Kidney (tissue), 14 donors: Measurements from ENCODE around the gene UBN1. TPM values are rescaled to one million over a fixed set of nuclear protein-coding genes. Genes with fewer than 3 reads are reported as not detected.
"Not testable (repeated sequence)": the region's sequence is repeated elsewhere in the genome, so short reads cannot be mapped to it uniquely, and the experiment has no call there.

Source experiments
- DNase-seq, 5 donors: peaks; one replicate each; pipeline ENCODE4 v3.0.0-alpha.2; 2013 to 2020
- FAIRE-seq: peaks from 2 replicates; lab custom pipeline; 2012; peaks lifted over from hg19 to GRCh38; lab: Jason Lieb, UNC
- H3K27ac ChIP-seq, 2 donors: one replicate each; pipeline ENCODE4 v1.7.0; 2013; ENCODE audit warnings: low read depth in 2 of 2, low read length in 2 of 2, inconsistent platforms in 1 of 2
- H3K27me3 ChIP-seq: one replicate; pipeline ENCODE4 v1.7.1; 2013; ENCODE audit warnings: low read length, inconsistent platforms; ENCODE audit not compliant: control insufficient read depth, insufficient read depth
- H3K36me3 ChIP-seq, 3 donors: one replicate each; pipeline versions ENCODE4 v1.7.0 to v1.7.1; 2013; ENCODE audit warnings: low read length in 3 of 3, control low read depth in 1 of 3, inconsistent platforms in 1 of 3; ENCODE audit not compliant: insufficient read depth in 3 of 3, control insufficient read depth in 2 of 3
- H3K4me1 ChIP-seq, 3 donors: one replicate each; pipeline versions ENCODE4 v1.7.0 to v1.7.1; 2013; ENCODE audit warnings: low read length in 3 of 3, inconsistent platforms in 1 of 3, low read depth in 1 of 3; ENCODE audit not compliant: control insufficient read depth in 2 of 3, insufficient read depth in 2 of 3
- H3K4me3 ChIP-seq, 3 donors: one replicate each; pipeline versions ENCODE4 v1.7.0 to v1.8.1; 2013; ENCODE audit warnings: low read length in 3 of 3, control low read depth in 1 of 3, inconsistent platforms in 1 of 3
- H3K9ac ChIP-seq, 3 donors: one replicate each; pipeline versions ENCODE4 v1.7.0 to v1.7.1; 2013; ENCODE audit warnings: low read length in 3 of 3, control low read depth in 1 of 3, inconsistent platforms in 1 of 3
- H3K9me3 ChIP-seq, 3 donors: one replicate each; pipeline versions ENCODE4 v1.7.0 to v1.7.1; 2013; ENCODE audit warnings: low read length in 3 of 3, control low read depth in 1 of 3, inconsistent platforms in 1 of 3; ENCODE audit not compliant: control insufficient read depth in 2 of 3, insufficient read depth in 1 of 3
- intact Hi-C: fragments of 100-400 bp; cut with DNase I; formaldehyde crosslinking; loops from one replicate; pipeline ENCODE4 v1.11.1; 2022
- polyA plus RNA-seq: library from polyadenylated mRNA; stranded (reverse); fragments of 350-450 nt; fragmentation: Illumina TruSeq; extraction: RNeasy Lipid Tissue Mini Kit (QIAGEN cat#74804); gene quantifications from one replicate; pipeline ENCODE4 v1.2.3, GENCODE V29; 2014; ENCODE audit warnings: low read depth, low replicate concordance; ENCODE audit not compliant: insufficient read depth
- total RNA-seq: library from RNA; stranded (reverse); fragmentation: NEBNext Ultra II Directional; extraction: Animal tissue kit (Norgen Biotek cat#: 25700); gene quantifications from one replicate; pipeline ENCODE4 v1.2.1, GENCODE V29; 2021
- TF ChIP-seq, protein P1 (sequence below): IDR thresholded peaks from 3 replicates; pipeline ENCODE4 v1.5.1; 2012; ENCODE audit warnings: mild to moderate bottlenecking, moderate library complexity, borderline replicate concordance; ENCODE audit not compliant: insufficient read depth; ENCODE audit errors: extremely low read depth
- donor health status: control.
- donor health status: control.
- donor health status: control.
- donor health status: control.
- donor health status: control.
- donor health status: DM: yes; HTN: yes; CAD: no.
- donor health status: Normal renal cell carcinoma (clear cell type).

Gene UBN1
- total and polyA plus RNA-seq, 2 donors from 2014 or later: 6.1 to 28.6 TPM

DNA sequence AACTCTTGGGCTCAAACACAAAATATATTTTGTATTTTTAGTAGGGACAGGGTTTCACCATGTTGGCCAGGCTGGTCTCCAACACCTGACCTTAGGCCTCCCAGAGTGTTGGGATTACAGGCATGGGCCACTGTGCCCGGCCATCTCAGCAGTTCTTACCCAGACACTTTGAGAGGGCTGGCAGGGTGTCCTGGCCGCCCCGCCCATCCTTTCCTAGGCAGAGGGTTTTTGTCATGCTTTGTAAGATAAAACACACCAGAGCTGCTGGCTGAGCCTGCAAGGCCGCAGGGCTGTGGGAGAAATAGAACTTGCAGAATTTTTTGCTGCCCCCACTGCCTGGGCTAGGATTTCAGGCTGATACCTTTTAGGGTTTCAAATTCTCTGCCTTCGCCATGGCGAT lies 80.9 kb downstream of the UBN1 start:
- no peak overlapping the region for H3K9ac ChIP-seq
- no peak overlapping the region for H3K4me3 ChIP-seq
- no peak overlapping the region for H3K27ac ChIP-seq
- H3K27me3 ChIP-seq: no peaks in the 10 kb centered on the region
- no peak for FAIRE-seq
- no peak for DNase-seq
- H3K9me3 ChIP-seq: peaks cover 0 to 9% (median 0%) of the 10 kb centered on the region in 3 donors
- intact Hi-C loops: no loop called here
- TF ChIP-seq, protein P1, sequence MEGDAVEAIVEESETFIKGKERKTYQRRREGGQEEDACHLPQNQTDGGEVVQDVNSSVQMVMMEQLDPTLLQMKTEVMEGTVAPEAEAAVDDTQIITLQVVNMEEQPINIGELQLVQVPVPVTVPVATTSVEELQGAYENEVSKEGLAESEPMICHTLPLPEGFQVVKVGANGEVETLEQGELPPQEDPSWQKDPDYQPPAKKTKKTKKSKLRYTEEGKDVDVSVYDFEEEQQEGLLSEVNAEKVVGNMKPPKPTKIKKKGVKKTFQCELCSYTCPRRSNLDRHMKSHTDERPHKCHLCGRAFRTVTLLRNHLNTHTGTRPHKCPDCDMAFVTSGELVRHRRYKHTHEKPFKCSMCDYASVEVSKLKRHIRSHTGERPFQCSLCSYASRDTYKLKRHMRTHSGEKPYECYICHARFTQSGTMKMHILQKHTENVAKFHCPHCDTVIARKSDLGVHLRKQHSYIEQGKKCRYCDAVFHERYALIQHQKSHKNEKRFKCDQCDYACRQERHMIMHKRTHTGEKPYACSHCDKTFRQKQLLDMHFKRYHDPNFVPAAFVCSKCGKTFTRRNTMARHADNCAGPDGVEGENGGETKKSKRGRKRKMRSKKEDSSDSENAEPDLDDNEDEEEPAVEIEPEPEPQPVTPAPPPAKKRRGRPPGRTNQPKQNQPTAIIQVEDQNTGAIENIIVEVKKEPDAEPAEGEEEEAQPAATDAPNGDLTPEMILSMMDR: no peak
- H3K36me3 ChIP-seq: no peaks in the 10 kb centered on the region
- peaks cover 0 to 9% (median 4%) of the 10 kb centered on the region in 3 donors for H3K4me1 ChIP-seq

DNA sequence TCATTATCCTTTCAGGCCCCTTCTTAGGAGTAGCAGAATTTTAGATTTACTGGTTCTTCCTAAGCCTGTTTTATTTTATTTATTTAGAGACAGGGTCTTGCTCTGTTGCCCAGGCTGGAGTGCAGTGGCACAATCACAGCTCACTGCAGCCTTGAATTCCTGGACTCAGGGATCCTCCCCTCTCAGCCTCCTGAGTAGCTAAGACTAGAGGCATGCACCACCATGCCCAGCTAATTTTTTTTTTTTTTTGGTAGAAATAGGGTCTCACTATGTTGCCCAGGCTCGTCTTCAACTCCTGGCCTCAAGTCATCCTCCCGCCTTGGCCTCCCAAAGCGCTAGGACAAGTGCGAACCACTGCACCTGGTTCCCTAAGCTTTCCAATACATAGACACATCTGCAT lies 82.3 kb downstream of the UBN1 start:
- H3K27me3 ChIP-seq, H3K36me3 ChIP-seq, FAIRE-seq, H3K27ac ChIP-seq, H3K4me3 ChIP-seq, H3K9ac ChIP-seq, H3K9me3 ChIP-seq, DNase-seq, intact Hi-C loops, H3K4me1 ChIP-seq: not testable (repeated sequence)

DNA sequence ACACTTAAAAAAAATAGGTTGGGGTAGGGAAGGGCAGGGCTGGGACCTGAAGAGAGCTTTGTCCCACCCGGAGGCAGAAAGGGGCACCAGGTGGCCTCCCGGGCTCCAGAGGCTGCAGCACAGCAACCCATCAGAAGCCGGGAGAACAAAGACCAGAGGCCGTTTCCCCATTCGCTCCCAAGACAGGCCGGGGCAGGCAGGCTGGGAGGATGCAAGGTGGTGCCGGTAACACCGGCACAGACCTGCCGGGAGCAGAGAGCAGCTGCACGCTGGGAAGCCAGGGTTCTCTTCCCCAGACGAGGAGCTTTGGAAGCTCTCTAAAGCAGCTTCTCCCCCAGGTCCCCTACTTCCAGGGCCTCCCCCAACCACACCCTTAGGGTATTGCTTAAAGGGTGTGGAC lies 84.1 kb downstream of the UBN1 start:
- H3K4me1 ChIP-seq: peaks cover 0 to 3% (median 0%) of the 10 kb centered on the region in 3 donors
- intact Hi-C loops: no loop called here
- H3K4me3 ChIP-seq: no peak overlapping the region
- H3K27ac ChIP-seq: no peak overlapping the region
- TF ChIP-seq, protein P1: no peak
- H3K36me3 ChIP-seq: no peaks in the 10 kb centered on the region
- no peak overlapping the region for H3K9ac ChIP-seq
- no peak for FAIRE-seq
- H3K27me3 ChIP-seq: no peaks in the 10 kb centered on the region
- no peak for DNase-seq
- peaks cover 0 to 9% (median 0%) of the 10 kb centered on the region in 3 donors for H3K9me3 ChIP-seq

Other genes starting within 250 kb of the UBN1 start
- 38.3 TPM for gene UBALD1, start 232.6 kb upstream of the UBN1 start, total RNA-seq
- 31.8 TPM for gene UBALD1, start 232.6 kb upstream of the UBN1 start, polyA plus RNA-seq
- gene MGRN1, start 222.7 kb upstream of the UBN1 start, total RNA-seq: 90.8 TPM
- 19.7 TPM for gene MGRN1, start 222.7 kb upstream of the UBN1 start, polyA plus RNA-seq
- 30.6 TPM for gene NUDT16L1, start 153.9 kb upstream of the UBN1 start, total RNA-seq
- 69.4 TPM for gene NUDT16L1, start 153.9 kb upstream of the UBN1 start, polyA plus RNA-seq
- 27.6 TPM for gene ANKS3, start 113.2 kb upstream of the UBN1 start, total RNA-seq
- gene ANKS3, start 113.2 kb upstream of the UBN1 start, polyA plus RNA-seq: 20.7 TPM
- gene DNAAF8, start 112.9 kb upstream of the UBN1 start, total RNA-seq: 1.8 TPM
- 4.0 TPM for gene DNAAF8, start 112.9 kb upstream of the UBN1 start, polyA plus RNA-seq
- 18.3 TPM for gene ZNF500, start 80.3 kb upstream of the UBN1 start, total RNA-seq
- 4.9 TPM for gene ZNF500, start 80.3 kb upstream of the UBN1 start, polyA plus RNA-seq
- gene SEPTIN12, start 59.1 kb upstream of the UBN1 start, total RNA-seq: not detected
- not detected for gene SEPTIN12, start 59.1 kb upstream of the UBN1 start, polyA plus RNA-seq
- gene SMIM22, start 52.1 kb upstream of the UBN1 start, total RNA-seq: 36.5 TPM
- 74.2 TPM for gene SMIM22, start 52.1 kb upstream of the UBN1 start, polyA plus RNA-seq
- gene ROGDI, start 44.8 kb upstream of the UBN1 start, total RNA-seq: 20.8 TPM
- gene ROGDI, start 44.8 kb upstream of the UBN1 start, polyA plus RNA-seq: 86.1 TPM
- 119 TPM for gene GLYR1, start 193 bp upstream of the UBN1 start, total RNA-seq
- 47.9 TPM for gene GLYR1, start 193 bp upstream of the UBN1 start, polyA plus RNA-seq
- gene PPL, start 89.7 kb downstream of the UBN1 start, total RNA-seq: 78.4 TPM
- 7.7 TPM for gene PPL, start 89.7 kb downstream of the UBN1 start, polyA plus RNA-seq
- gene SEC14L5, start 110.8 kb downstream of the UBN1 start, total RNA-seq: 0.16 TPM
- 0.13 TPM for gene SEC14L5, start 110.8 kb downstream of the UBN1 start, polyA plus RNA-seq
- gene NAGPA, start 186.5 kb downstream of the UBN1 start, total RNA-seq: 13.8 TPM
- gene NAGPA, start 186.5 kb downstream of the UBN1 start, polyA plus RNA-seq: 14.5 TPM
- gene C16orf89, start 218.5 kb downstream of the UBN1 start, total RNA-seq: 5.4 TPM
- 68.4 TPM for gene C16orf89, start 218.5 kb downstream of the UBN1 start, polyA plus RNA-seq
- gene ALG1, start 224.4 kb downstream of the UBN1 start, total RNA-seq: 23.4 TPM
- gene ALG1, start 224.4 kb downstream of the UBN1 start, polyA plus RNA-seq: 26.4 TPM